Subcutaneous adipose tissue (tissue), 4 donors: Measurements from ENCODE around the gene TNS2. TPM values are rescaled to one million over a fixed set of nuclear protein-coding genes. Genes with fewer than 3 reads are reported as not detected.

Source experiments
- total RNA-seq, 4 donors: library from RNA; depleted of rRNA; stranded (reverse); fragments of >200 nt; gene quantifications; one replicate each; pipeline ENCODE4 v1.1.0, GENCODE V29; 2016
- TF ChIP-seq, protein P1 (sequence below): fragments of 450-650 bp; IDR thresholded peaks from one replicate; pipeline ENCODE4 v1.5.1; 2016; ENCODE audit warnings: low read depth, mild to moderate bottlenecking, control low read depth, antibody characterized with exemption, moderate library complexity

Gene TNS2
- total RNA-seq, 4 donors from 2014 or later: 108 to 522 (median 189) TPM

DNA sequence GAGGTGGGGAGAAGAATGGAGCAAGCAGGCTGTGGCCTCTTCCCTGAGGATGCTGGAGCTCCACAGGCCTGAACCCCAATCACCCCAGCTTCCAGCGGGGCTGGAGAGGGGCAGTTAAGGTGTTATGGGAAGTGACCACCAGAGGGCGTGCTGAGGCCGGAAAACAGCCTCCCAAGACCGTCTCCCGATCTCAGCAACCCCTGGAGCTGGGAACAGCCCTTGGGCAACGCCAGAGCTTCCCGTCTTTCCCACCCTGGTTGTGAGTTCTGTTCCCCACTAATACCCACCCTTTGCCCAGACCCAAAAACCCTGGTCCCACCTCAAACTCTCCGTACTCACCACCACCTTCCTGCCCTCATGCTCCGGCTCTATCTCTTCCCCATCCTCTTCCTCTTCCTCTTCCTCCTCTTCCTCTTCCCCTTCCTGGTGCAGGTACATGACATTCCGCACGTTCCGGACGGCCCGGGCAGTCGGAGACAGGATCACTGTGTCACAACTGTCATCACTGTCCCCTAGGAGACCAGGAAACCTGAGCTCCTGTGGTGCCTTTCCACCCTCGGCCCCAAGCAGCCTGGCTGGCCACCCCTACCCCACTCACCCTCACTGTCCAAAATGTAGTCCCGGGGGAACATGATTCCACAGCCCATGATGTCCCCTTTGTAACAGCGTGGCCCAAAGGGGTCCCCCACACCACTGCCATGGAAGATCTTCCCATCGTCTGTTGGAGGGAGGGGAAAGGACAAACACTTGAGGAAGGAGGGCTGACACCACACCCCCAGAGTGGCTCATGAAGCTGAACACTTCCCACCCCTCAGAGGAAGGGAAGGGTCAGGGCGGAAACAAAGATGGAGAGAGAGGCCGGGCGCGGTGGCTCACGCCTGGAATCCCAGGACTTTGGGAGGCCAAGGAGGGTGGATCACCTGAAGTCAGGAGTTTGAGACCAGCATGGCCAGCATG lies 16.4 kb downstream of the TNS2 start:
- TF ChIP-seq, protein P1, sequence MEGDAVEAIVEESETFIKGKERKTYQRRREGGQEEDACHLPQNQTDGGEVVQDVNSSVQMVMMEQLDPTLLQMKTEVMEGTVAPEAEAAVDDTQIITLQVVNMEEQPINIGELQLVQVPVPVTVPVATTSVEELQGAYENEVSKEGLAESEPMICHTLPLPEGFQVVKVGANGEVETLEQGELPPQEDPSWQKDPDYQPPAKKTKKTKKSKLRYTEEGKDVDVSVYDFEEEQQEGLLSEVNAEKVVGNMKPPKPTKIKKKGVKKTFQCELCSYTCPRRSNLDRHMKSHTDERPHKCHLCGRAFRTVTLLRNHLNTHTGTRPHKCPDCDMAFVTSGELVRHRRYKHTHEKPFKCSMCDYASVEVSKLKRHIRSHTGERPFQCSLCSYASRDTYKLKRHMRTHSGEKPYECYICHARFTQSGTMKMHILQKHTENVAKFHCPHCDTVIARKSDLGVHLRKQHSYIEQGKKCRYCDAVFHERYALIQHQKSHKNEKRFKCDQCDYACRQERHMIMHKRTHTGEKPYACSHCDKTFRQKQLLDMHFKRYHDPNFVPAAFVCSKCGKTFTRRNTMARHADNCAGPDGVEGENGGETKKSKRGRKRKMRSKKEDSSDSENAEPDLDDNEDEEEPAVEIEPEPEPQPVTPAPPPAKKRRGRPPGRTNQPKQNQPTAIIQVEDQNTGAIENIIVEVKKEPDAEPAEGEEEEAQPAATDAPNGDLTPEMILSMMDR: no peak

DNA sequence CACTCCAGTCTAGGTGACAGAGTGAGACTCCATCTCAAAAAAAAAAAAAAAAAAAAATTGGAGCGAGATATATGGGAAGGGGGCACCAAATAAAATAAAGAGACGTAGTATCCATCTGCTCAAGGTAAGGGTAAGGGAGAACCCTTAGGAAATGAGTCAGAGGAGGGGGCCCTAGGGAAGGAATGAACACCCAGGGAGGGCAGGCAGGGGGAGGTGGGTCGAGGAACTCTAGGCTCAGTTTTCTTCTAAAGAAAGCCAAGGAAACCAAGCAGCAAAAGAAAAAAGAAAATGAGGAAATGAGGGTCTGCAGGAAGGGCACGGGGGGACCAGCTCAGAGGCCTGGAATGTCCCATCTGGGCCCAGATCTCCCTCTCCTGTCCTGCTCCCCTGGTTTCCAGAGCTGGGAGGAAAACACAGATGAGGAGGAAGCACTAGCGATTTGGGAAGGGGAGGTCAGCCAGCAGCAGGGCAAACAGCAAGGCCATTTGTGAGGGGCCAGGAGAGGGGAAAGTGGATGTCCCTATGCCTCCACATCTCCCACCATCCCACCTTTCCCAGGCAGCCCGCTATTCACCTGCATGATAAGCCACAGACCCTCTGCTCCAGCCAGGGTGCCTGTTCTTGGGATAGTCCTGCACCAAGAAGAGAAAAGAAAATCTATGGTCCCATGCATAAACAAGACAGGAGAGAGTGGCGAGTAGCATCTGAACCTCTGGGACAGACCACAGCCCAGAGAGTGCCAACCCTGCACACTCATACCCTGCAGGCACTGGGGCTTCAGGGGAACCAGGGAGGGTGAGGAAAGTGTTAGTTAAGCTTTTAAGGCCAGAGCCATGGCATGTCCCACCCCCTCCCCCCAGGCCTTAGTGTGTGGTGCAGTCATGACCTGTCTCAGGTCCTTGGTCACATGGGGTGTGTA lies 17.5 kb downstream of the TNS2 start:
- TF ChIP-seq, protein P1: no peak

DNA sequence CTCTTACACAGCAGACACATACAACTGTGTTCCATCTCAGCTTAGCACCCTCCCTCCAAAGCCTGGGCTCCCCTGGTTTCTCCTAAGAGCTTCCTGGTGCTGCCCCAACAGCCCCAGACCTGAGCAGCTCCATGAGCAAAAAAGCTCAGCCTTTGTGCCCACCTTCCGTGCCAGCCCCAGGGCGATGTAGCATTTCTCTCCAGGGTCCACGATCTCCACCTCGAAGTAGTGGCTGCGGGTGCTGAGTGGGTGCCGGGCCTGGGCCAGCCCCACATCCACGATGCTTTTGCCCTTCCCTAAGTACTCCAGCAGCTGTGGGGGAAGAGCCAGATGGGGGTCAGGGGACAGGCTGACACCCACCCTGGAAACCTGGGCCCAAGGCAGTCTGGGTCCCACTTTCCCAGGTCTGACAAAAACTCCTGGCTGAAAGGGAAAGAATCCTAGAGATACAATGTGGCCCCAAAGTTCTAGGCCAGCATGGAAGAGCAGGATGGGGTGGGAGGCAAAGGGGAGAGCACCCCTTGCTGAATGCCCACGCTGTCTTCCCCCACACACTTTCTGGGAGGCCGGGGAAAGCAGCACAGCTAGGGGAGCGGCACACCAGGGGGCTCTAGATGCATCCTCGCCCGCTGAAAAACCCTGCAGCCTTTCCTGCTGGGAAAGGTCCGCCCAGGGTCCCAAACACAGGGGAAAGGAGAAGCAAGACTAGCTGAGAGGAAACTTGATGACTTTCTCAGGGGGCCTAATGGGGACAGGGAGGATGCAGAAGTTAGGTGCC lies 18.3 kb downstream of the TNS2 start:
- TF ChIP-seq, protein P1: no peak

DNA sequence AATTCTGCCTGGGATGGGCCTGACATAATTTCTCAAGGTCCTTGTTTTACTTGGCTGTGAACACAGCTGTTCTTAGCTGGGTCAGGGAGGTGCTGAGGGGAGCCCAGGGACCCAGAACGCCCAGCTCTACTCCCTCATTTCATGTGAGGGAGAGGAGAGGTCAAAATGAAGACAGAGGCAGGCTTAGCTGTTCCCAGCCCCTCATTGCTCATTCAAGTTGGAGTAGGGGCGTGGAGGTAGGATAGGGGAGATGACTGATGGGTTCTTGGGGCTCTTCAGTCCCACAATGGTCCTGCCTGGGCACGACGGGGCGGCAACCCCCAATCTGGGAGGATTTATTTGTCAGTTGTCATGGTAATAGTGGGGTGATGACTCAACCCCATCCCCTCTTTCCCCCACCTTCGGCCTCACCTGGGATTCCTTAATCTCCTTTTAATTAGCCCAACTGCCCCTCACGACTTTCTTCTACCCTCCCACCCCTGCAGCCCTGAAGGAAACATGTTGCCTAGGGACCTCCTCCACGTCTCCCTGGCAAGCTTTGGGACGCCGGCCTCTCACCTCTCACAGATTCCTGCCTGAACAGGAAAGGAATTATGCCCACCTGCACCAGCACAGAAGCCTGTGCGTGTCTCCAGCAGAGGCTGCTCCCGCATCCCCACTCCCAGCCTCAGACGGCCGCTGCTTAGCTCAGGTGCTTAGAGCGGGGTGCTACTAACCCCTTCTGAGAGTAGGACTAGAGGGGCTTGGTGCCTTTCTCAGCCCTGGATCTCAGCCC lies 19.1 kb downstream of the TNS2 start:
- TF ChIP-seq, protein P1: no peak

DNA sequence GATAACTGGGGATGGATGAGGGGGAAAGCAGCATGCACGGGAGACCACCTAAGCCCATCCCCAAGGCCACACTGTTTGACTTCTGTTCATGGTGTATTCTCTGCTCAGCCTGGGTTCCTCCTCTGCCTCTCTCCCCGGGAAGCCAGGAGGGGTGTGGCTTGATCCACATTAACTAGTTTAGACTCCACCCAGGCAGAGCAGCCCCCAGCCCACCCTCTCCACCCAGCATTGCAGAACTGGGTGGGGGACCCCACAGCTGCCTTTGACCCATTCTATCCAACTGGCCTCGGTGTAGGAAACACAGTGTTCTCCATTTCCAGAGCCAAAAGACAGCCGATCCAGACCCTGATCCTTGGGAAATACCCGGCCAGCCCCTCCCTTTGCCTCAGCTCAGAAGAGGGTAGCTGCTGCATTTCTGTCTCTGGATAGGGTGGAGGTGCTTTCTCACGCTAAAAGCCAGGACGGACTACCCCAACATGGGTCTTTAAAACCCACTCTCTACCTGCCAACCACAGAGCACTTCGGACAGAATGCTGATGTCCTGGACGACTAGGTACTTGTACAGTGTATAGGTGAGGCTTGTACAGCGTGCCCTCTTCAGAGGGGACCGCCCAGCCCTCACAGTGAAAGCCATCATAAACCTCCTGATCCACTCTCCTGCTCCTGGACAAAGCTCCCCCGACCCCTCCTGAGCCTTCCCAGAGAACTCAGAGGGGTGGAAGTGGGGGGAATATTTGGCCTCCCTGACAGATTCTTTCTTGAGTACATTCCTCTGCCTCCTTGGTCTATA lies 20.0 kb downstream of the TNS2 start:
- TF ChIP-seq, protein P1: no peak
